Measurements from ENCODE around the gene SH3PXD2A. TPM values are rescaled to one million over a fixed set of nuclear protein-coding genes. Genes with fewer than 3 reads are reported as not detected.

The SH3PXD2A gene
- total RNA-seq, 1 donor from 2014 or later = 2.3 TPM

- Histone ChIP-seq H3K4me1 (no peaks in the 10 kb centered on the region), H4K20me1 (ENCODE audit: low read depth) (no peaks in the 10 kb centered on the region), H3F3A (ENCODE audit: low read depth) (no peaks in the 10 kb centered on the region), H3K9ac (no peak overlapping the region), H3K27me3 (no peaks in the 10 kb centered on the region), H3K27ac (no peak overlapping the region), H3K4me2 (no peak overlapping the region), H2AFZ (replicated peaks) (no peak overlapping the region), H3K4me3 (no peak overlapping the region), H3K36me3 (no peaks in the 10 kb centered on the region), H3K9me3 (ENCODE audit: low read depth) (no peaks in the 10 kb centered on the region), H3K79me2 (ENCODE audit: low read depth) (no peaks in the 10 kb centered on the region)
- Mint-ChIP-seq H3K36me3 (peaks cover 8% of the 10 kb centered on the region), H3K4me3 (no peak overlapping the region), H3K27me3 (ENCODE audit: insufficient read depth, low read depth) (peaks cover 3% of the 10 kb centered on the region), H3K4me1 (no peaks in the 10 kb centered on the region), H3K9me3 (no peaks in the 10 kb centered on the region), H3K27ac (no peak overlapping the region)
- DNase-seq (ENCODE audit: low spot score) = peak; percentile 80
- no peak for TF ChIP-seq EZH2phosphoT487 (IDR thresholded peaks at IDR 0.05)
- peak; percentile 79 for TF ChIP-seq CTCF (IDR thresholded peaks at IDR 0.05)
- no peak for TF ChIP-seq EZH2 (IDR thresholded peaks at IDR 0.05)
Observed at GRCh38 chr10:103592186-103593021, 263.0 kb downstream of the SH3PXD2A start.

- Histone ChIP-seq H3K4me3 (no peak overlapping the region), H3K79me2 (ENCODE audit: low read depth) (no peaks in the 10 kb centered on the region), H3K4me1 (no peaks in the 10 kb centered on the region), H3K4me2 (no peak overlapping the region), H3K27me3 (no peaks in the 10 kb centered on the region), H4K20me1 (ENCODE audit: low read depth) (no peaks in the 10 kb centered on the region), H3K27ac (no peak overlapping the region), H3K36me3 (no peaks in the 10 kb centered on the region), H2AFZ (replicated peaks) (no peak overlapping the region), H3F3A (ENCODE audit: low read depth) (no peaks in the 10 kb centered on the region), H3K9ac (no peak overlapping the region), H3K9me3 (ENCODE audit: low read depth) (no peaks in the 10 kb centered on the region)
- no peaks in the 10 kb centered on the region for H3K4me1 Mint-ChIP-seq
- H3K27ac Mint-ChIP-seq = peak overlapping the region; percentile 90
- H3K9me3 Mint-ChIP-seq = no peaks in the 10 kb centered on the region
- TF ChIP-seq EZH2phosphoT487 (IDR thresholded peaks at IDR 0.05) (no peak), CTCF (IDR thresholded peaks at IDR 0.05) (no peak), EZH2 (IDR thresholded peaks at IDR 0.05) (no peak)
- peaks cover 11% of the 10 kb centered on the region for H3K36me3 Mint-ChIP-seq
- H3K4me3 Mint-ChIP-seq = no peak overlapping the region
- H3K27me3 Mint-ChIP-seq (ENCODE audit: insufficient read depth, low read depth) = peaks cover 4% of the 10 kb centered on the region
- DNase-seq (ENCODE audit: low spot score) = no peak
Observed at GRCh38 chr10:103590744-103591291, 264.6 kb downstream of the SH3PXD2A start.

- no peak for DNase-seq (ENCODE audit: low spot score)
- Mint-ChIP-seq H3K27me3 (ENCODE audit: insufficient read depth, low read depth) (peaks cover 5% of the 10 kb centered on the region), H3K36me3 (peaks cover 12% of the 10 kb centered on the region), H3K4me1 (no peaks in the 10 kb centered on the region), H3K9me3 (no peaks in the 10 kb centered on the region), H3K27ac (no peak overlapping the region), H3K4me3 (no peak overlapping the region)
- H3K4me1 ChIP-seq = no peaks in the 10 kb centered on the region
- no peaks in the 10 kb centered on the region for H3K79me2 ChIP-seq (ENCODE audit: low read depth)
- no peak overlapping the region for H3K4me3 ChIP-seq
- H3K9ac ChIP-seq = no peak overlapping the region
- no peak overlapping the region for H3K4me2 ChIP-seq
- no peak overlapping the region for H3K27ac ChIP-seq
- no peaks in the 10 kb centered on the region for H3F3A ChIP-seq (ENCODE audit: low read depth)
- no peaks in the 10 kb centered on the region for H4K20me1 ChIP-seq (ENCODE audit: low read depth)
- H3K9me3 ChIP-seq (ENCODE audit: low read depth) = no peaks in the 10 kb centered on the region
- no peak overlapping the region for H2AFZ ChIP-seq (replicated peaks)
- no peaks in the 10 kb centered on the region for H3K36me3 ChIP-seq
- TF ChIP-seq CTCF (IDR thresholded peaks at IDR 0.05) = no peak
- no peak for TF ChIP-seq EZH2 (IDR thresholded peaks at IDR 0.05)
- no peak for TF ChIP-seq EZH2phosphoT487 (IDR thresholded peaks at IDR 0.05)
- no peaks in the 10 kb centered on the region for H3K27me3 ChIP-seq
Observed at GRCh38 chr10:103590060-103590459, 265.3 kb downstream of the SH3PXD2A start.

Data from neural progenitor cell (in vitro differentiated cells).